Gastroesophageal sphincter (tissue), 3 donors: Measurements from ENCODE around the gene CLSTN2.

Source experiments
- CTCF ChIP-seq, 4 experiments: fragments of 200-600 bp in 2 of 4; fragments of 450-650 bp in 2 of 4; sonication (generic) in 1 of 4; IDR thresholded peaks; one replicate each; pipeline ENCODE4 v1.5.1; 2017 to 2019; ENCODE audit warnings: antibody characterized with exemption in 4 of 4, mild to moderate bottlenecking in 2 of 4, moderate library complexity in 2 of 4
- POLR2AphosphoS5 ChIP-seq: sonication (generic); formaldehyde crosslinking; IDR thresholded peaks from one replicate; pipeline ENCODE4 v1.6.1; 2017; ENCODE audit warnings: antibody characterized with exemption

- TF ChIP-seq CTCF (IDR thresholded peaks at IDR 0.05) (peak in 1 of 4 experiments; percentile 44), POLR2AphosphoS5 (no peak)
These were observed 193.6 kb downstream of the CLSTN2 start for GRCh38 chr3:140128631-140129030.
